Measurements from ENCODE around the gene MPRIP.
A peak's percentile ranks its signal among the peaks of the same experiment; 100 is the strongest.

MPRIP gene

GRCh38 chr17:17108451-17109049 lies 66.3 kb downstream of the MPRIP start (continued):
- TF ChIP-seq ZNF555 (tag by site-specific recombination; conservative IDR thresholded peaks at IDR 0.05) (no peak), ZNF404 (tag by site-specific recombination; IDR thresholded peaks at IDR 0.05) (no peak), ZNF23 (tag by site-specific recombination; IDR thresholded peaks at IDR 0.05; ENCODE audit: borderline replicate concordance) (no peak), SCRT1 (tag by site-specific recombination; IDR thresholded peaks at IDR 0.05; ENCODE audit: borderline replicate concordance) (peak; percentile 27; the same call in 1 of the 2 replicates), ZNF558 (tag by site-specific recombination; IDR thresholded peaks at IDR 0.05) (no peak), ZNF18 (tag by site-specific recombination; IDR thresholded peaks at IDR 0.05) (no peak)
- TF ChIP-seq, protein P1, sequence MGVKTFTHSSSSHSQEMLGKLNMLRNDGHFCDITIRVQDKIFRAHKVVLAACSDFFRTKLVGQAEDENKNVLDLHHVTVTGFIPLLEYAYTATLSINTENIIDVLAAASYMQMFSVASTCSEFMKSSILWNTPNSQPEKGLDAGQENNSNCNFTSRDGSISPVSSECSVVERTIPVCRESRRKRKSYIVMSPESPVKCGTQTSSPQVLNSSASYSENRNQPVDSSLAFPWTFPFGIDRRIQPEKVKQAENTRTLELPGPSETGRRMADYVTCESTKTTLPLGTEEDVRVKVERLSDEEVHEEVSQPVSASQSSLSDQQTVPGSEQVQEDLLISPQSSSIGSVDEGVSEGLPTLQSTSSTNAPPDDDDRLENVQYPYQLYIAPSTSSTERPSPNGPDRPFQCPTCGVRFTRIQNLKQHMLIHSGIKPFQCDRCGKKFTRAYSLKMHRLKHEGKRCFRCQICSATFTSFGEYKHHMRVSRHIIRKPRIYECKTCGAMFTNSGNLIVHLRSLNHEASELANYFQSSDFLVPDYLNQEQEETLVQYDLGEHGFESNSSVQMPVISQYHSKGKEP (tag by site-specific recombination; IDR thresholded peaks at IDR 0.05) = no peak

DNA sequence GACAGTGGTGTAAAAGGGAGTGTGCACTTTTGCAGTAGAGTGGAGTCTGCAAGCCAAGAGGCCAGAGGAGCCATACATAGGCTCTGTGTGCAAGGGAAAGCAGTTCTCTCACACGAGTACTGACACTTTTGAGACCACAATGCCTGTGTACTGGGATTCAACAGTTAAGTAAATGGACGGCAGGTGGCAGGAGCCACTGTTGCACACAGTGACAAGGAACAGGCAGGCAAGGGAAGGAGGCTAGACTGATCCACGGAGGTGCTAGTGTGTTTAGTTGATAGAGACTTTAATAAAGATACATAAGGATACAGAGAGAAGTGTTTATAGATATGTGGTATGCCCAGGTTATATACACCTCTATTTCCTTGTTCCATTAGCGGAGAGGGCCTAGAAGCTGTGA lies 67.0 kb downstream of the MPRIP start:
- peaks cover 8% of the 10 kb centered on the region for H3K4me1 ChIP-seq (ENCODE audit: control insufficient read depth, insufficient read depth, low read length)

DNA sequence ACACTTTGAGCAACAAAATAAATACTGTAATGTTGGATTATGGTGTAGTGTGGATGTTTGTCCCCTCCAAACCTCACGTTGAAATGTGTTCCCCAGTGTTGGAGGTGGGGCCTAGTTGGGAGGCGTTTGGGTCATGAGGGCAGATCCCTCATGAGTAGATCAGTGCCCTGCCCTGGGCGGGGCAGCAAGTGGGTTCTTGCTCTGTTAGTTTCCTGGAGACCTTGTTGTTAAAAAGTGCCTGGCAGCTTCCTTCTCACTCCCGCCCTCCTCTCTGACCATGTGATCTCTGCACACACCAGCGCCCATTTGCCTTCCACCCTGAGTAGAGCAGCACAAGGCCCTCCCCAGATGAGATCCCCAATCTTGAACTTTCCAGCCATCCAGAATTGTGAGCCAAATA lies 67.7 kb downstream of the MPRIP start:
- Histone ChIP-seq H3K27ac (ENCODE audit: extremely low read depth, low read depth, low read length) (no peak overlapping the region), H3K4me1 (ENCODE audit: control insufficient read depth, insufficient read depth, low read length) (peaks cover 10% of the 10 kb centered on the region), H3K4me3 (ENCODE audit: low read depth, low read length) (no peak overlapping the region), H3K9me3 (ENCODE audit: control insufficient read depth, insufficient read depth, low read depth, low read length) (no peaks in the 10 kb centered on the region), H3K36me3 (ENCODE audit: control insufficient read depth in 2 of 2, insufficient read depth in 1 of 2, low read length in 2 of 2) (peaks cover 0 to 15% of the 10 kb centered on the region in 2 experiments; a peak in 1 of 3 replicates)
- POLR2A ChIA-PET = no interaction called here
- TF ChIP-seq ZNF214 (tag by site-specific recombination; IDR thresholded peaks at IDR 0.05; ENCODE audit: borderline replicate concordance) = no peak
- TF ChIP-seq KLF1 (tag by site-specific recombination; IDR thresholded peaks at IDR 0.05) = peak; percentile 93
- CTCF ChIA-PET = no interaction called here

More for the DNA sequence above, 67.0 kb downstream of the MPRIP start:
- CTCF ChIA-PET = interaction anchor here (1.2 kb wide), 1 partner anchor 63 kb away, joined by 3 read pairs; no protein-coding TSS in a partner anchor
- TF ChIP-seq SCRT1 (tag by site-specific recombination; IDR thresholded peaks at IDR 0.05; ENCODE audit: borderline replicate concordance) (no peak), ZSCAN4 (tag by site-specific recombination; IDR thresholded peaks at IDR 0.05) (no peak), SCRT2 (tag by site-specific recombination; IDR thresholded peaks at IDR 0.05) (0 out of 2 replicates have a peak, but pooled peaks have one; percentile 42), ZNF416 (tag by site-specific recombination; IDR thresholded peaks at IDR 0.05) (no peak)
- TF ChIP-seq, protein P2, sequence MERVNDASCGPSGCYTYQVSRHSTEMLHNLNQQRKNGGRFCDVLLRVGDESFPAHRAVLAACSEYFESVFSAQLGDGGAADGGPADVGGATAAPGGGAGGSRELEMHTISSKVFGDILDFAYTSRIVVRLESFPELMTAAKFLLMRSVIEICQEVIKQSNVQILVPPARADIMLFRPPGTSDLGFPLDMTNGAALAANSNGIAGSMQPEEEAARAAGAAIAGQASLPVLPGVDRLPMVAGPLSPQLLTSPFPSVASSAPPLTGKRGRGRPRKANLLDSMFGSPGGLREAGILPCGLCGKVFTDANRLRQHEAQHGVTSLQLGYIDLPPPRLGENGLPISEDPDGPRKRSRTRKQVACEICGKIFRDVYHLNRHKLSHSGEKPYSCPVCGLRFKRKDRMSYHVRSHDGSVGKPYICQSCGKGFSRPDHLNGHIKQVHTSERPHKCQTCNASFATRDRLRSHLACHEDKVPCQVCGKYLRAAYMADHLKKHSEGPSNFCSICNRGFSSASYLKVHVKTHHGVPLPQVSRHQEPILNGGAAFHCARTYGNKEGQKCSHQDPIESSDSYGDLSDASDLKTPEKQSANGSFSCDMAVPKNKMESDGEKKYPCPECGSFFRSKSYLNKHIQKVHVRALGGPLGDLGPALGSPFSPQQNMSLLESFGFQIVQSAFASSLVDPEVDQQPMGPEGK (tag by site-specific recombination; IDR thresholded peaks at IDR 0.05) = no peak
- Histone ChIP-seq H3K9me3 (ENCODE audit: control insufficient read depth, insufficient read depth, low read depth, low read length) (no peaks in the 10 kb centered on the region), H3K4me3 (ENCODE audit: low read depth, low read length) (no peak overlapping the region), H3K27ac (ENCODE audit: extremely low read depth, low read depth, low read length) (no peak overlapping the region), H3K36me3 (ENCODE audit: control insufficient read depth in 2 of 2, insufficient read depth in 1 of 2, low read length in 2 of 2) (peaks cover 0 to 18% of the 10 kb centered on the region in 2 experiments; a peak in 1 of 3 replicates)
- POLR2A ChIA-PET = no interaction called here
